OCI-LY7 (cell line): ENCODE measurements around the gene CARMIL1. TPM values are rescaled to one million over a fixed set of nuclear protein-coding genes. Genes with fewer than 3 reads are reported as not detected.
A peak's percentile ranks its signal among the peaks of the same experiment; 100 is the strongest.

Source experiments
- BruUV-seq: library from RNA; stranded (reverse); fragments of 400-500 nt; replicated peaks from 2 replicates; lab custom pipeline; 2021; lab: Mats Ljungman, UMichigan
- CTCF ChIA-PET: fragments of 300-600 bp; sonication (Branson Sonifier 250); formaldehyde crosslinking; loops from one replicate; lab custom pipeline; 2022; ENCODE audit warnings: antibody characterized with exemption; ENCODE audit not compliant: unreplicated experiment; lab: Charles Lee
- POLR2A ChIA-PET: fragments of 300-600 bp; sonication (Branson Sonifier 250); formaldehyde crosslinking; loops from one replicate; lab custom pipeline; 2022; ENCODE audit warnings: antibody characterized with exemption; lab: Charles Lee
- DNase-seq: peaks from one replicate; pipeline ENCODE4 v3.0.0-alpha.2; 2015; ENCODE audit warnings: low spot score
- H2AFZ ChIP-seq: fragments of 200-600 bp; sonication (generic), shearing (Covaris generic); 2 replicates; pipeline ENCODE4 v1.6.1; 2014; ENCODE audit warnings: mild to moderate bottlenecking, antibody characterized with exemption, low read length, moderate library complexity
- H3K27ac ChIP-seq: fragments of 200-600 bp; sonication (generic); 2 replicates; pipeline ENCODE4 v1.5.1; 2014; ENCODE audit warnings: mixed run types, low read depth, mild to moderate bottlenecking, moderate library complexity, low read length, inconsistent platforms; ENCODE audit not compliant: poor library complexity, severe bottlenecking
- H3K36me3 ChIP-seq: fragments of 200-600 bp; sonication (generic); 2 replicates; pipeline ENCODE4 v1.6.1; 2014; ENCODE audit warnings: mild to moderate bottlenecking, antibody characterized with exemption, low read length, moderate library complexity, mixed read lengths; ENCODE audit not compliant: insufficient read depth
- H3K4me1 ChIP-seq: fragments of 200-600 bp; sonication (generic); 2 replicates; pipeline ENCODE4 v1.5.1; 2014; ENCODE audit warnings: mild to moderate bottlenecking, low read length; ENCODE audit not compliant: insufficient read depth, poor library complexity, severe bottlenecking
- H3K4me2 ChIP-seq: fragments of 200-600 bp; sonication (generic); 2 replicates; pipeline ENCODE4 v1.6.1; 2014; ENCODE audit warnings: mild to moderate bottlenecking, low read length
- H3K4me3 ChIP-seq: fragments of 200-600 bp; sonication (generic); 2 replicates; pipeline ENCODE4 v1.5.1; 2014; ENCODE audit warnings: mild to moderate bottlenecking, low read depth, low read length; ENCODE audit not compliant: poor library complexity, severe bottlenecking
- H3K79me2 ChIP-seq: fragments of 200-600 bp; sonication (generic); 2 replicates; pipeline ENCODE4 v1.6.1; 2016; ENCODE audit warnings: low read depth, mild to moderate bottlenecking, low read length, moderate library complexity, mixed read lengths; ENCODE audit not compliant: insufficient read depth
- H3K9me2 ChIP-seq: fragments of 200-600 bp; sonication (generic); 2 replicates; pipeline ENCODE4 v1.6.1; 2016; ENCODE audit warnings: mild to moderate bottlenecking, low read length, mixed read lengths; ENCODE audit not compliant: insufficient read depth
- H3K9me3 ChIP-seq: fragments of 200-600 bp; sonication (generic); 2 replicates; pipeline ENCODE4 v1.6.1; 2014; ENCODE audit warnings: mild to moderate bottlenecking, mixed run types, low read length, mixed read lengths
- H4K20me1 ChIP-seq: fragments of 200-600 bp; sonication (generic); 2 replicates; pipeline ENCODE4 v1.6.1; 2014; ENCODE audit warnings: mild to moderate bottlenecking, antibody characterized with exemption, low read length, moderate library complexity, mixed read lengths; ENCODE audit not compliant: insufficient read depth
- CTCF ChIP-seq: fragments of 200-600 bp; sonication (generic); conservative IDR thresholded peaks from 2 replicates; pipeline ENCODE4 v1.5.1; 2014; ENCODE audit warnings: mild to moderate bottlenecking, antibody characterized with exemption, low read length, moderate library complexity, mixed read lengths
- EZH2phosphoT487 ChIP-seq: fragments of 200-600 bp; sonication (generic); IDR thresholded peaks from 2 replicates; pipeline ENCODE4 v1.6.1; 2018; ENCODE audit warnings: low read depth, borderline replicate concordance, mild to moderate bottlenecking, mixed run types, antibody characterized with exemption, low read length, moderate library complexity, mixed read lengths
- intact Hi-C: fragments of 100-400 bp; cut with micrococcal nuclease; formaldehyde crosslinking; loops from one replicate; pipeline ENCODE4 v1.10.0; 2022; ENCODE audit not compliant: unreplicated experiment
- total RNA-seq, 2 experiments: library from RNA; depleted of rRNA in 1 of 2; stranded (reverse); fragments of >200 nt in 1 of 2; shearing (Covaris generic) in 1 of 2; gene quantifications; 2 replicates each; pipeline ENCODE4 v1.2.3, GENCODE V29; 2014 to 2022

CARMIL1 gene
- total RNA-seq, 2 experiments from 2014 or later: 25.5 to 40.1 TPM

- ChIA-PET CTCF (interaction anchor here (1.0 kb wide), 1 partner anchor 11 kb away, joined by 3 read pairs; no protein-coding TSS in a partner anchor), POLR2A (interaction anchor here (0.5 to 1.4 kb wide), 4 partner anchors 8 to 407 kb away, joined by 3 to 4 read pairs (median 4); no protein-coding TSS in a partner anchor)
- no peak for DNase-seq
- Histone ChIP-seq H3K4me3 (no peak overlapping the region), H2AFZ (no peak overlapping the region), H3K4me2 (no peak overlapping the region), H3K36me3 (no peaks in the 10 kb centered on the region), H3K9me3 (no peaks in the 10 kb centered on the region), H4K20me1 (peaks cover 29% of the 10 kb centered on the region), H3K27ac (no peak overlapping the region), H3K79me2 (peaks cover 80% of the 10 kb centered on the region), H3K9me2 (no peaks in the 10 kb centered on the region), H3K4me1 (peaks cover 45% of the 10 kb centered on the region)
- TF ChIP-seq CTCF (no peak), EZH2phosphoT487 (no peak)
- no TSS peak for BruUV-seq
- intact Hi-C loops: no loop called here
Observed at GRCh38 chr6:25314509-25315175, 35.5 kb downstream of the CARMIL1 start.

GRCh38 chr6:25315194-25316177 is 36.3 kb downstream of the CARMIL1 start:
- BruUV-seq: no TSS peak
- Histone ChIP-seq H4K20me1 (peaks cover 34% of the 10 kb centered on the region), H3K9me2 (no peaks in the 10 kb centered on the region), H3K9me3 (no peaks in the 10 kb centered on the region), H3K4me2 (0 out of 2 replicates have a peak overlapping the region, but pooled peaks have one; percentile 9), H2AFZ (no peak overlapping the region), H3K4me3 (no peak overlapping the region), H3K36me3 (no peaks in the 10 kb centered on the region), H3K4me1 (peaks cover 50% of the 10 kb centered on the region), H3K79me2 (peaks cover 82% of the 10 kb centered on the region), H3K27ac (no peak overlapping the region)
- no peak for DNase-seq
- no peak for TF ChIP-seq CTCF
- intact Hi-C loops: no loop called here
- ChIA-PET CTCF (interaction anchor here (1.0 kb wide), 1 partner anchor 10 kb away, joined by 3 read pairs; no protein-coding TSS in a partner anchor), POLR2A (interaction anchor here (0.5 to 1.4 kb wide), 3 partner anchors 9 to 408 kb away, joined by 3 to 4 read pairs (median 3); no protein-coding TSS in a partner anchor)
